Neural cell (in vitro differentiated cells): ENCODE measurements around the gene RASA4B.
A peak's percentile ranks its signal among the peaks of the same experiment; 100 is the strongest.
"Not testable (repeated sequence)": the region's sequence is repeated elsewhere in the genome, so short reads cannot be mapped to it uniquely, and the experiment has no call there.

Experiments
- EZH2 ChIP-seq: fragments of 200-600, 300-800 bp; shearing (Covaris generic), sonication (generic); IDR thresholded peaks from 2 replicates; pipeline ENCODE4 v1.6.1; 2014; ENCODE audit warnings: antibody characterized with exemption, low read length, borderline replicate concordance, mild to moderate bottlenecking; ENCODE audit not compliant: insufficient read depth, poor library complexity, severe bottlenecking
- MXI1 ChIP-seq: fragments of 450-650 bp; conservative IDR thresholded peaks from 2 replicates; pipeline ENCODE4 v1.6.1; 2014; ENCODE audit warnings: antibody characterized with exemption, mild to moderate bottlenecking; ENCODE audit not compliant: poor library complexity, severe bottlenecking
- POLR2AphosphoS5 ChIP-seq: IDR thresholded peaks from 2 replicates; pipeline ENCODE4 v1.6.1; 2012
- SMC3 ChIP-seq: fragments of 450-650 bp; conservative IDR thresholded peaks from 2 replicates; pipeline ENCODE4 v1.6.1; 2014; ENCODE audit warnings: antibody characterized with exemption, mild to moderate bottlenecking, moderate library complexity; ENCODE audit not compliant: poor library complexity
- TAF1 ChIP-seq: IDR thresholded peaks from 2 replicates; pipeline ENCODE4 v1.6.1; 2012; ENCODE audit warnings: low read depth
- TF ChIP-seq, protein P1 (sequence below): fragments of 450-650 bp; IDR thresholded peaks from 2 replicates; pipeline ENCODE4 v1.5.1; 2014; ENCODE audit warnings: antibody characterized with exemption, mild to moderate bottlenecking, moderate library complexity; ENCODE audit not compliant: poor library complexity, severe bottlenecking

DNA sequence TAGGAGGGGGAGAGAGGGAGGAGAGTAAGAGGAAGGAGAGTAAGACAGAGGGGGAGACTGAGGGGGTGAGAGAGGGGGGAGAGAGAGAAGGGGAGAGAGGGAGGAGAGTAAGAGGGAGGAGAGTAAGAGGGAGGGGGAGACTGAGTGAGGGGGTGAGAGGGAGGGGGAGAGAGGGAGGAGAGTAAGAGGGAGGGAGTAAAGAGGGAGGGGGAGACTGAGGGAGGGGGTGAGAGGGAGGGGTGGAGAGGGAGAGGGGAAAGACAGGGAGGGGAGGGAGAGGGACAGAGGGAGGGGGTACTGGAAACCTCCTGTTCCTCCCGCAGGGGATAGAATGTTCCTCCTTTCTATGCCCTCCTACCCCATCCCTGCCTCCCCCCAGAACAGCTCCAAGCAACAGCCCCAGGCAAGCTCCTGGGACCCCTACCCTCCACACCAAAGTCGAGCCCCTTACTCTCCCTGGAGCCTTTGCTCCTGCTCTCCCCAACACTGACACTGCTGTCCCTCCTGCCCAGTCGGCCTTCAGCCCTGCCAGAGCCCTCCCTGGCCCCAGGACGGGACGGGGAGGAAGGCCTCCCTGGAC, 4.8 kb downstream of the RASA4B start:
- TF ChIP-seq, protein P1, sequence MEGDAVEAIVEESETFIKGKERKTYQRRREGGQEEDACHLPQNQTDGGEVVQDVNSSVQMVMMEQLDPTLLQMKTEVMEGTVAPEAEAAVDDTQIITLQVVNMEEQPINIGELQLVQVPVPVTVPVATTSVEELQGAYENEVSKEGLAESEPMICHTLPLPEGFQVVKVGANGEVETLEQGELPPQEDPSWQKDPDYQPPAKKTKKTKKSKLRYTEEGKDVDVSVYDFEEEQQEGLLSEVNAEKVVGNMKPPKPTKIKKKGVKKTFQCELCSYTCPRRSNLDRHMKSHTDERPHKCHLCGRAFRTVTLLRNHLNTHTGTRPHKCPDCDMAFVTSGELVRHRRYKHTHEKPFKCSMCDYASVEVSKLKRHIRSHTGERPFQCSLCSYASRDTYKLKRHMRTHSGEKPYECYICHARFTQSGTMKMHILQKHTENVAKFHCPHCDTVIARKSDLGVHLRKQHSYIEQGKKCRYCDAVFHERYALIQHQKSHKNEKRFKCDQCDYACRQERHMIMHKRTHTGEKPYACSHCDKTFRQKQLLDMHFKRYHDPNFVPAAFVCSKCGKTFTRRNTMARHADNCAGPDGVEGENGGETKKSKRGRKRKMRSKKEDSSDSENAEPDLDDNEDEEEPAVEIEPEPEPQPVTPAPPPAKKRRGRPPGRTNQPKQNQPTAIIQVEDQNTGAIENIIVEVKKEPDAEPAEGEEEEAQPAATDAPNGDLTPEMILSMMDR = not testable (repeated sequence)
- TF ChIP-seq POLR2AphosphoS5 = peak; percentile 8
- not testable (repeated sequence) for TF ChIP-seq EZH2, MXI1, TAF1, SMC3
